GM12801 (cell line): ENCODE results near the gene VPS13C.

ENCODE experiments used
- CTCF ChIP-seq: IDR thresholded peaks from one replicate; pipeline ENCODE4 v1.5.1; 2011; ENCODE audit warnings: control low read depth; ENCODE audit not compliant: insufficient read length; ENCODE audit errors: extremely low read depth

The VPS13C gene

DNA sequence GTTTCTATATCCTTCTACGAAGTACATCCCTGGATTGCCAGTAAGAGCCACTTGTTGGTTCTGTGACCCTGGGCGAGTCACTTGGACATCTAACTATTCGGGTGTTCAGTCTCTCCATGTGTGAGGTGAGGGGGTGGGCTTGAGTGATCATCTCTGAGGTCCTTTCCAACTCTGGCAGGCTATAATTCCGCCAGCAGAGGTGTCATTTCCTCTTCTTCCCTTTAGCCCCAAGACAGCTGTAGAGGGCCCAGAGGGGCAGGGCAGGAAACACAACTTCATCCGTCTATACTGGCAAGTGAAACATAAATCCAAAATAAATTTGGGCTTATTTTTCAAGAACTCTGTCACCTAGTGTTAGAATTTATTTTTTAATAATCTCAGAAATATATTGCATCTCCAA, 44.6 kb upstream of the VPS13C start:
- TF ChIP-seq CTCF: no peak

GRCh38 chr15:62104401-62104800, 44.2 kb upstream of the VPS13C start:
- no peak for TF ChIP-seq CTCF

- no peak for TF ChIP-seq CTCF
Measured at GRCh38 chr15:62103431-62103830, 43.2 kb upstream of the VPS13C start.

GRCh38 chr15:62099094-62099601, 38.9 kb upstream of the VPS13C start:
- TF ChIP-seq CTCF: no peak

GRCh38 chr15:62094388-62094787, 34.1 kb upstream of the VPS13C start:
- no peak for TF ChIP-seq CTCF

- TF ChIP-seq CTCF: no peak
Measured at GRCh38 chr15:62093809-62094208, 33.6 kb upstream of the VPS13C start.

DNA sequence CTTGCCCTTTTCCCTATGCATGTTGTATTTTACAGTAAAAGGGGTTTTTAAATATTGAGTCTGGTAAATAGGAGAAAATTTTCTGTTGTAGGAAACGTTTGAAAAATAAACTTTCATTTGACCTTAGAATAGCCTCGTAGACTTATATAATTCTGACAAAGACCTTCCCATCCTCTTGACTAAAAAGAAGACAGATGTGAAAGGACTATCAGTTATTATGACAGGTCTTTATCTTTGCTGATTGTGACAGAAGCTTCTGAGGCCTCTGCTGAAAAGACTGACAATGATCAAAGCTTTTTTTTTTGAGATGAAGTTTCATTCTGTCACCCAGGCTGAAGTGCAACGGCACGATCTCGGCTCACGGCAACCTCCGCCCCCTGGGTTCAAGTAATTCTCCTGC, 30.7 kb upstream of the VPS13C start:
- no peak for TF ChIP-seq CTCF

- no peak for TF ChIP-seq CTCF
Measured at GRCh38 chr15:62089616-62090015, 29.4 kb upstream of the VPS13C start.
